Ureter (tissue), 1 donor: Measurements from ENCODE around the gene ADAM11. TPM values are rescaled to one million over a fixed set of nuclear protein-coding genes. Genes with fewer than 3 reads are reported as not detected.
"Not testable (repeated sequence)": the region's sequence is repeated elsewhere in the genome, so short reads cannot be mapped to it uniquely, and the experiment has no call there.

ENCODE experiments used
- DNase-seq: peaks from one replicate; pipeline ENCODE4 v3.0.0-alpha.2; 2020; ENCODE audit warnings: low spot score
- total RNA-seq: library from RNA; stranded (reverse); gene quantifications from one replicate; pipeline ENCODE4 v1.2.4, GENCODE V29; 2023
- donor health status: DM: yes; HTN: yes; CAD: no.

ADAM11 gene
- 2.2 TPM for total RNA-seq

GRCh38 chr17:44758414-44759085 lies at the start of gene ADAM11:
Gene ADAM11 (plus strand): TSS chr17:44758988. CDS start chr17:44759200, 212 bp downstream.
- DNase-seq: no peak

- no peak for DNase-seq
These were observed 39.3 kb upstream of the ADAM11 start for GRCh38 chr17:44719444-44719843.

GRCh38 chr17:44722254-44722653 lies 36.5 kb upstream of the ADAM11 start:
- DNase-seq: no peak

DNA sequence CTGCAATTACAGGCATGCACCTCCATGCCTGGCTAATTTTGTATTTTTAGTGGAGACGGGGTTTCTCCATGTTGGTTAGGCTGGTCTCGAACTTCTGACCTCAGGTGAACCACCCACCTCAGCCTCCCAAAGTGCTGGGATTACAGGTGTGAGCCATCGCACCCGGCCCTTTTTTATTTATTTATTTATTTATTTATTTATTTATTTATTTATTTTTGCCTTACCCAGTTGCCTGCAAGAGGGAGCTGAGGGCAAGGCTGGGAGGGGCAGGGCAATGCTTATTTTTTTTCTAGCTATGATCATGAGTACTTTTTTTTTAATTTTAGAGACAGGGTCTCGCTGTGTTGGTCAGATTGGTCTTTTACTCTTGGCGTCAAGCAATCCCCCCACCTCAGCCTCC lies 32.7 kb upstream of the ADAM11 start:
- DNase-seq: not testable (repeated sequence)

- no peak for DNase-seq
These were observed 25.0 kb upstream of the ADAM11 start for GRCh38 chr17:44733753-44734152.

- DNase-seq: no peak
These were observed 24.5 kb upstream of the ADAM11 start for GRCh38 chr17:44734272-44734671.

DNA sequence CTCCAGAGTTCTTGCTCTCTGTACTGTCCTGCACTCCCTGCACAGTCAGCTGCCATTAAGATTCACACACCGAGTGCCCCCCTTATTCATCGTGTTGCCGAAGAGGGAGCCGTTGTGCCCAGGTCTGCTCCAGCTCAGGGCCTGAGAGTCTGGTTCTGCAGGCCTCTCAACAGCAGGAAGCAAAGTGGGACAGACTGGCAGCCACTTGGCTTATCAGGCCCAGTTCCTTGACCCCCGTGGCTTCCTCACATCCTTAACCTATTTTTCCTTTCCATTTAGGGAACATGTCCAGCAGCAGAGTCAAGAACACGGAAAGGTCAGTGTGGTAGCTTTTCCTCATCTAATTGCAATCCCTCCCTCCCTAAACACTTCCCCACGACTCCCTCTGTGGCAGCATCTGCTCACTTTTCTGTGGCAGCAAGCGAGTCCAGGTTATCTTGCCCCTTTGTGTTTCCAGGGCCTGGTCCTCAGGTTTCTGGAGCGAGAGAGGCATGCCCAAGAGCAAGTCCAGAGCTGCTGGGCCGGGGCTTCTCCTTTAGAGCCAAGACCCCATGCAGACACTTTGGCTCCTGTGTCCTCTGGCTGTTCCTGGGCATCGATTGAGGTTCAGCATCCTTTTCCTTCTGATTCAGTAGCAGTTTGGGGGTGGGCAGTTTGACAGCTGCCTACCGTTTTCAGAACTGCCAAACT lies 22.1 kb upstream of the ADAM11 start:
- no peak for DNase-seq

GRCh38 chr17:44738214-44738906 lies 20.4 kb upstream of the ADAM11 start:
- no peak for DNase-seq

DNA sequence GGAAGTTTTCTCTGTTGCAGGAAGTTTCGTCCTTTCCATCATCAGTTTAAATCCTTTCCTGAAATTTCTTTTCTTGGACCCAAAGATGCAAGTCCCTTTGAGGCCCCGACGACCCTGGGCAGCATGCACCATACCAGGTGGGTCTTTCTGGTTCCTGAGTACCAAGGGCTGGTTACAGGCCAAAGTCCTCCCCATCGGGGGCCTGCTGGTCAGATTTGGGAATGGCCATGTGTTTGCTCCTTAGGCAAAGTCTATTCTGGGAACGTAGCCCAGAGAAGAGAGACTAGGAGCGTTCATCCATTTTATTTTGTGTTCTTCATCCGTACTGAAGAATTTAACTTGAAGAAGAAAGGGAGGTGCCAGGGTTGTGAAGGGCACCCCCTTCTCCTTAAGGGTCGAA lies 17.5 kb upstream of the ADAM11 start:
- DNase-seq: no peak

DNA sequence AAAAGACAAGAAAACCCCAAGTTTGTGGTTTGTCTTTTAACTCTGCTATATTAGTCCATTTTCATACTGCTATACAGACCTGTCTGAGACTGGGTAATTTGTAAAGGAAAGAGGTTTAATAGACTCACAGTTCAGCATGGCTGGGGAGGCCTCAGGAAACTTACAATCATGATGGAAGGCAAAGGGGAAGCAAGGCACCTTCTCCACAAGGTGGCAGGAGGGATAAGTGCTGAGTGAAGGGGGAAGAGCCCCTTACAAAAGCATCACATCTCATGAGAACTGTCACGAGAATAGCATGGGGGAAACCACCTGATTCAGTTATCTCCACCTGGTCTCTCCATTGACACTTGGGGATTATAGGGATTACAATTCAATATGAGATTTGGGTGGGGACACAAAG lies 13.5 kb upstream of the ADAM11 start:
- no peak for DNase-seq

DNA sequence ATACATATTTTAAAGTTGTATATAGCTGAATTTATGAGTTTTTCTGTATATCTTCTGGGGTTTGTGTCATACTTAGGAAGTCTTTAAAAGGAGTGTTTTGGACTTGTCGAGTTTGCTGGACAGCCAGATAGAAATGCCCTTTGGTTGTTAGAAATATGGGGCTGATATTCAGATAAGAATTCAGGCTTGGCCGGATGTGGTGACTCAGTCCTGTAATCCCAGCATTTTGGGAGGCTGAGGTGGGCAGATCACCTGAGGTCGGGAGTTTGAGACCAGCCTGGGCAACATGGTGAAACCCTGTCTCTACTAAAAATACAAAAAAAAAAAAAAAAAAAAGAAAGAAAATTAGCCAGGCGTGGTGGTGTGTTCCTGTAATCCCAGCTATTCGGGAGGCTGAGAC lies 13.1 kb upstream of the ADAM11 start:
- not testable (repeated sequence) for DNase-seq

GRCh38 chr17:44747566-44747965 lies 11.2 kb upstream of the ADAM11 start:
- DNase-seq: no peak

GRCh38 chr17:44749076-44749979 lies 9.5 kb upstream of the ADAM11 start:
- no peak for DNase-seq

GRCh38 chr17:44749980-44750318 lies 8.8 kb upstream of the ADAM11 start:
- DNase-seq: no peak

- no peak for DNase-seq
These were observed 7.5 kb upstream of the ADAM11 start for GRCh38 chr17:44751331-44751730.

- no peak for DNase-seq
These were observed 7.0 kb upstream of the ADAM11 start for GRCh38 chr17:44751806-44752205.

DNA sequence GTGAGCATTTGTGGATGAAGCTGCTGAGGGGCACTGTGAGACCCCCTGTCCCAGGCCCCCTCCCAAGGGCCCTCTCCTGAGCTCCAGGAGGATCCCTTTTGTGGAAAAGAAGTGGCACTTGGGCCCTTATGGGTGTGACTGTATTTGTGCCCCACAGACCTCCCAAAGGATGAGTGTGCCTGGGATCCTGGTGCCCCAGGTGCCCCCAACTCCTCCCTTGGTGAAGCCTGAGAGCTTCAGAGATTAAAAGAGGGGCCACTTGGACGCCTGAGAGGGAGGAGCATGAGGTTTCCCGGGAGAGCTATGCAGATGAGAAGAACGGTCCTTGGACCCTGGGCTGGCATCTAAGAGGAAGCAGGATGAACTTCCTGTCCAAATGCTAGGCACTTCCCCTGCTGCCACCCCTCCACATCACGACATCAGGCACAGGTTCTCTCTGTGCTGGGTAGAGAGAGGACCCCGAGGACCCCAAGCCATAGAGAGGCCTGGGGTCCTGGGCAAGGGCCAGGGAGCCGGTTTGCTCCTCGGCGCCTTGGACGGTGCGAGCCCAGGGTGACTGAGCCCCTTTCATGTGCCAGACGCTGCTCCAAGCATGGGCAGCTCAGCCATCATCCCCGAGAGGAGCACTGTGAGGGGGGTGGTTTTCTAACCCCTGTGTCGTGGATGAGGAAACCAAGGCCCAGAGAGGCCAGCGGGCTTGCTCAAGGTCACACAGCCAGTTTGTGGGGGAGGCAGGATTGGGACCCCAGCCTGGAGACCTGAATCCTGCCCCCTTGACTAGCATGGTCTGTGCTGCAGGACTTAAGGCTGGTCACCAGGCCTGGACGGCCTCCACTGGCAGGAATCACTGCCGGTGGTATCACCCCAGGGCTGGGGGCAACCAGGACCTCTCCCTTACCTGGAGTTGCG lies 5.6 kb upstream of the ADAM11 start:
- DNase-seq: no peak

GRCh38 chr17:44754276-44754675 lies 4.5 kb upstream of the ADAM11 start:
- DNase-seq: no peak

DNA sequence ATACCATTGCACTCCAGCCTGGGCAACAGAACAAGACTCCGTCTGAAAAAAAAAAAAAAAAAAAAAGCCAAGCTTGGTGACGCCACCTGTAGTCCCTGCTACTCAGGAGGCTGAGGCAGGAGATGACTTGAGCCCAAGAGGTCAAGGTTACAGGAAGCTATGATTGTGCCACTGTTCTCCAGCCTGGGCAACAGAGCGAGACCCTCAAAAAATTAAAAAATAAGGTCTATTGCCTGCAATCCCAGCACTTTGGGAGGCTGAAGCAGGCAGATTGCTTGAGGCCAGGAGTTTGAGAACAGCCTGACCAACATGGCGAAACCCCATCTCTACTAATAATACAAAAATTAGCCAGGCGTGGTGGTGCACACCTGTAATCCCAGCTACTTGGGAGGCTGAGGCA lies 3.6 kb upstream of the ADAM11 start:
- DNase-seq: not testable (repeated sequence)

GRCh38 chr17:44757045-44757917 lies 1.5 kb upstream of the ADAM11 start:
- DNase-seq: no peak
